Panc1 (cell line): ENCODE data around the gene UGGT1.

Experiments
- CTCF ChIP-seq: fragments of 450-650 bp; IDR thresholded peaks from 2 replicates; pipeline ENCODE4 v1.5.1; 2017; ENCODE audit warnings: mild to moderate bottlenecking
- POLR2AphosphoS5 ChIP-seq: IDR thresholded peaks from 2 replicates; pipeline ENCODE4 v1.6.1; 2012; ENCODE audit warnings: mild to moderate bottlenecking, low read depth, low read length, moderate library complexity
- REST ChIP-seq, 2 experiments: IDR thresholded peaks; 2 replicates each; pipeline ENCODE4 v1.6.1; 2011 to 2012; ENCODE audit warnings: low read depth in 2 of 2, control low read depth in 1 of 2, low read length in 1 of 2, mild to moderate bottlenecking in 1 of 2, moderate library complexity in 1 of 2; ENCODE audit not compliant: insufficient read depth in 1 of 2

- TF ChIP-seq POLR2AphosphoS5 (no peak), CTCF (no peak), REST (IDR thresholded peaks at IDR 0.05; ENCODE audit: insufficient read depth in 1 of 2, low read depth in 2 of 2, low read length in 1 of 2) (no peak)
Measured at GRCh38 chr2:128234613-128235012, 143.6 kb downstream of the UGGT1 start.
